CD1c-positive myeloid dendritic cell (primary cell): ENCODE data around the gene EFS.
"Not testable (repeated sequence)": the region's sequence is repeated elsewhere in the genome, so short reads cannot be mapped to it uniquely, and the experiment has no call there.

ENCODE experiments used
- DNase-seq: peaks from one replicate; pipeline ENCODE4 v3.0.0-alpha.2; 2016; ENCODE audit errors: extremely low spot score

EFS gene

DNA sequence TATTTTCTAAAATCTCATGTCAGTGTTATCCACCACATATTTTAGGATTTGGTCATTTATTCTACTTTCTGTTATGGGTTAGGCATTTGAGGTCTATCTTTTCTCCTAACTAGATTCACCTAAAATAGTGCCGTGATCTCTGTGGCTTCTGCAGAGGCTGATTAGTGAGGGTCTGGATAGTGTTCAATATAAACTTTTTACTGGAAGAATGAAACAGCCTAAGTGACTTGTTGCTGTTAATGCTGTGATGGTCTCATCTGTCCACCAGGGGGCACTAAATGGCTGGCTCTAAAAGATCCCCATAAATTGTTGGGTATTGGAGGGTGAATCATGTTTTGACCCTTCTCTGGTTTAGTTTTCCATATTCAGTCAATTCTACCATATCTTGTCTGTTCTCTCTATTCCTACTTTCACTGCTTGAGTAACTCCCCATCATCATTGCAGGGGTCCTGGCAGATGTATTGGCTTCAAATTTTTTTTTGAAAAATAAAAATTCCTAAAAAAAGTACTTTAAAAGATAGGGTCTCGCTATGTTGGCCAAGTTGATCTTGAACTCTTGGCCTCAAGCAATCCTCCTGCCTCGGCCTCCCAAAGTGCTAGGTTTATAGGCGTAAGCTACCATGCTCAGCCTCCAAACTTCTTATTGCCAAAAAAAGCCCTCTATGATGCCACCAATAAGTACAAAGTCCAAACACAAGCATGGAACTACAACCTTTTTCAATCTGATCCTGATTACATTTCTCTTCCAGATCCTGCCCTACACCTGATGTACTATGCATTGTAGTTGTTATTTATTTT lies 36.8 kb downstream of the EFS start:
- DNase-seq = peak; percentile 80

DNA sequence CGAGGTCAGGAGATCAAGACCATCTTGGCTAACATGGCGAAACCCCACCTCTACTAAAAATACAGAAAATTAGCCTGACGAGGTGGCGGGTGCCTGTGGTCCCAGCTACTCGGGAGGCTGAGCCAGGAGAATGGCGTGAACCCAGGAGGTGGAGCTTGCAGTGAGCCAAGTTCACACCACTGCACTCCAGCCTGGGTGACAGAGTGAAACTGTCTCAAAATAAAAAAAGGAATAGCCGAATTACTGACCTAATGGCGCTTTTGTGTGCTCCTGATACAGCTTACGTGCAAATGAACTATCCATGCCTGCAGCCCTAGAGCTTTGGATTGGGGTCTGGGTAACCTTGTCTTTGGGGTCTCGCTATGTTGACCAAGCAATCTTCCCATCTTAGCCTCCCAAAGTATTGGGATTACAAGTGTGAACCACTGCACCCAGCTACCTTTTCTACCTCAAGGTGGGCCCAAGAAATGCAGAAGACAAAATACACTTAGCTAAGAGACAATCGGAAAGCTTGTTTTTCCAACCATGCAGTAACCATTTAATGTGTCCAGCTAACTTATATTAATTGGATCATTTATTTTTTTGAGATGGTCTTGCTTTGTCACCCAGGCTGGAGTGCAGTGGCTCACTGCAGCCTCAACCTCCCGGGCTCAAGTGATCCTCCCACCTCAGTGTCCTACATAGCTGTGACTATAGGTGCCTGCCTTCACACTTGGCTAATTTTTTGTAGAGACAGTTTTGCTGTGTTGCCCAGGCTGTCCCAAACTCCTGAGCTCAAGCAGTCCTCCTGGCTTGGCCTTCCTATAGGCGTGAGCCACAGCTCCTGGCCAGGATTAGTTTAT lies 38.3 kb downstream of the EFS start:
- no peak for DNase-seq

DNA sequence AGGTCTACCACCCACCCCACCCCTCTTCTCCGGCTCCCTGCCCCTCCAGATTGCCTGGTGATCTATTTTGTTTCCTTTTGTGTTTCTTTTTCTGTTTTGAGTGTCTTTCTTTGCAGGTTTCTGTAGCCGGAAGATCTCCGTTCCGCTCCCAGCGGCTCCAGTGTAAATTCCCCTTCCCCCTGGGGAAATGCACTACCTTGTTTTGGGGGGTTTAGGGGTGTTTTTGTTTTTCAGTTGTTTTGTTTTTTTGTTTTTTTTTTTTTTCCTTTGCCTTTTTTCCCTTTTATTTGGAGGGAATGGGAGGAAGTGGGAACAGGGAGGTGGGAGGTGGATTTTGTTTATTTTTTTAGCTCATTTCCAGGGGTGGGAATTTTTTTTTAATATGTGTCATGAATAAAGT lies 39.2 kb downstream of the EFS start:
- not testable (repeated sequence) for DNase-seq

DNA sequence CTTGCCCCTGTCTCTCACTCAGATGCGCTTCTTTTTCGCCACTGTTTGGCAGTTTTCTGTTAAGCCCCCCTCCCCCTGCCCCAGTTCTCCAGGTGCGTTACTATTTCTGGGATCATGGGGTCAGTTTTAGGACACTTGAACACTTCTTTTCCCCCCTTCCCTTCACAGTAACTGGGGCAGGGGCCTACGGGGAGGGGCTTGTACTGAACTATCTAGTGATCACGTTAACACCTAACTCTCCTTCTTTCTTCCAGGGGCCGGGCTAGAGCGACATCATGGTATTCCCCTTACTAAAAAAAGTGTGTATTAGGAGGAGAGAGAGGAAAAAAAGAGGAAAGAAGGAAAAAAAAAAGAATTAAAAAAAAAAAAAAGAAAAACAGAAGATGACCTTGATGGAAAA lies 40.0 kb downstream of the EFS start:
- DNase-seq = no peak

DNA sequence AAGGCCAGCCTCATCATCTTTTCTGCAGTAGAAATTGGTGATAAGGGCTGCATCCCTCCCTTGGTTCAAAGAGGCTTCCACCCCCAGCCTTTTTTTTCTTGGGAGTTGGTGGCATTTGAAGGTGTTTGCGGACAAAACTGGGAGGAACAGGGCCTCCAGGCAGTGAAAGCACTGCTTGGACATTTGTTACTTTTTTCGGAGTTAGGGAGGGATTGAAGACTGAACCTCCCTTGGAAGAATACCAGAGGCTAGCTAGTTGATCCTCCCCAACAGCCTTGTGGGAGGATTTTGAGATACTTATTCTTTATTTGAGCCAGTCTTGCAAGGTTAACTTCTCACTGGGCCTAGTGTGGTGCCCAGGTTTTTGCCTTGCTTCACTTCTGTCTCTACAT lies 40.5 kb downstream of the EFS start:
- no peak for DNase-seq

DNA sequence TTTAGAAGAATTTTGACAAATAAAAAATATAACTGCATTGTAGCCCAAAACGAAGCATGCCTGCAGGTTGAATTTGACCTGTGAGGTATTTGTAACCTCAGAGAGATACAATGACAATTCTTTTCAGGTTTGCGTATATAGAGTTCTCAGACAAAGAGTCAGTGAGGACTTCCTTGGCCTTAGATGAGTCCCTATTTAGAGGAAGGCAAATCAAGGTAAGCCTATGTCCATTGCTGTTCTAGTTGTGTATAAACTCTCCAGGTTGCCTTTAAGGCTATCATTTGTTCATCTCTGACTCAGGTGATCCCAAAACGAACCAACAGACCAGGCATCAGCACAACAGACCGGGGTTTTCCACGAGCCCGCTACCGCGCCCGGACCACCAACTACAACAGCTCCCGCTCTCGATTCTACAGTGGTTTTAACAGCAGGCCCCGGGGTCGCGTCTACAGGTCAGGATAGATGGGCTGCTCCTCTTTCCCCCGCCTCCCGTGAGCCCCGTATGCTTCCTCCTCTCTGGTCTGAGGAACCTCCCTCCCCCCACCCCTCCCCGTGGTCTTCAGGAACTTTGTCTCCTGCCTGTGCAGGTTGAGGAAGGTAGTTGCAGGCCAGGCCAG lies 41.0 kb downstream of the EFS start:
- DNase-seq = no peak

DNA sequence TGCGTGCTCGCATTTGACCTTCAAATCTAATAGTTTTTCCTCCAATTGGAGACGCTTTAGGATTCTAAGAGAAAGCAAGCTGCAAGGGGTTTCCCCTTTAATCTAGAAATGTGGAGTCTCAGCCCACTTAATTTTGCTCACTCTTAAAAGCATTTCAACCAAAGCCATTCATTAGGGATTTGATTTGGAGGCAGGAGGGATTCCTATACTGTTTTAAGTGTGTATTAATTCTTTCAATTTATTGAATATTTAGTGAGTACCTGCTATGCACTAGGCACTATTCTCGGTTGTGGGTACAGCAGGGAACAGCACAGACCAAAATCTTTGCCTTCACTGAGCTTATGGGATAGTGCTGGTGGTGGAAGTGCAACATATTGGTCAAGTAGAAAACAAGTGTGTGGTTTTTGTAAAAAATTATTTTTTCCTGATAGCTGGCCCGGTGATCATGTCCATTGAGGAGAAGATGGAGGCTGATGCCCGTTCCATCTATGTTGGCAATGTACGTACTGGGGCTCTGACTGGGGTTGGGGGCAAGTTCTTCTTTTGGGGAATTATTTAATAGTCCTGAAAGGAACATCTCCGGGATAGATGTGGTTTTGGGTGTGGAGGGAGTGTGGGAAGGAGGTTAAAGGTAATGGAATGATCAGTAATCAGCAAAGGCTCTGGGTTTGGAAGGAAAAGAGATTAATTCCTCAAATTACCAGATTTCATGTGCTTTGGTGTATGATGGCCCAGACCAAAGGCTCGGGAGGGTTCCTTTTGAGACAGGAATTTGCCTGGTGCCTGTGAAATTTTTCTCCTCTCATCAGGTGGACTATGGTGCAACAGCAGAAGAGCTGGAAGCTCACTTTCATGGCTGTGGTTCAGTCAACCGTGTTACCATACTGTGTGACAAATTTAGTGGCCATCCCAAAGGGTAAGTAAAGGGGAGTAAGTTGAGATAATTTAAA lies 42.1 kb downstream of the EFS start:
- DNase-seq = no peak

DNA sequence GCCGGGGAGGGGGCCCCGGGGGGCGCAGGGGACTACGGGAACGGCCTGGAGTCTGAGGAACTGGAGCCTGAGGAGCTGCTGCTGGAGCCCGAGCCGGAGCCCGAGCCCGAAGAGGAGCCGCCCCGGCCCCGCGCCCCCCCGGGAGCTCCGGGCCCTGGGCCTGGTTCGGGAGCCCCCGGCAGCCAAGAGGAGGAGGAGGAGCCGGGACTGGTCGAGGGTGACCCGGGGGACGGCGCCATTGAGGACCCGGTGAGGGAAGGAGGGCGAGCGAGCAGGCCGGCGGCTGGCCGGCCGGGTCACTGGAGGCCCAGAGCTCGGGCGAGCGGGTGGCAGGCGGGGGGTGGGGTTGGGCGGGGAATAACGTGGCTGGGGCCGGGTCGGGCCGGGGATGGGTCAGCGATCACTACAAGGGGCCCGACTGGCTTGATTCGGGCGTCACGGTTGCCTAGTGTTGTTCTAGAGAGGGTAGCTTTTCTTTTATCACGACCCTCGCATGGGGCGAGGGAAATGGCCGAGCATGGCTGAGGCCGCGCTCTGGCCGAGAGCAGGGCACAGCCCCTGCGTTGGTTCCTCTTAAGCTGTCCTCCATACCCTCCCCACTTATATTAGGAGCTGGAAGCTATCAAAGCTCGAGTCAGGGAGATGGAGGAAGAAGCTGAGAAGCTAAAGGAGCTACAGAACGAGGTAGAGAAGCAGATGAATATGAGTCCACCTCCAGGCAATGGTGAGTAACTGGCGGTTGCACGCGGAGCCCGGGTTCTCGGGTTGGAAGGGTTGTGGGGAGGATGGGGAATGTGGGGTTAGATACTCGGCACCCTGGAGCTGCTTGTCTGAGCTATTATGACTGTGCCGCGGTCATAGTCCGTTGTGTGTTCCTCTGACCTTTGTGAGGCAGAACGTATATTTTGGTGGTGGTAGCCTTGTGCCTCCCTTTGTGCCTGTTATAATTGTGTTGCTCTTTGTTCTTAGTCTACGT lies 43.1 kb downstream of the EFS start:
- peak; percentile 48 for DNase-seq

DNA sequence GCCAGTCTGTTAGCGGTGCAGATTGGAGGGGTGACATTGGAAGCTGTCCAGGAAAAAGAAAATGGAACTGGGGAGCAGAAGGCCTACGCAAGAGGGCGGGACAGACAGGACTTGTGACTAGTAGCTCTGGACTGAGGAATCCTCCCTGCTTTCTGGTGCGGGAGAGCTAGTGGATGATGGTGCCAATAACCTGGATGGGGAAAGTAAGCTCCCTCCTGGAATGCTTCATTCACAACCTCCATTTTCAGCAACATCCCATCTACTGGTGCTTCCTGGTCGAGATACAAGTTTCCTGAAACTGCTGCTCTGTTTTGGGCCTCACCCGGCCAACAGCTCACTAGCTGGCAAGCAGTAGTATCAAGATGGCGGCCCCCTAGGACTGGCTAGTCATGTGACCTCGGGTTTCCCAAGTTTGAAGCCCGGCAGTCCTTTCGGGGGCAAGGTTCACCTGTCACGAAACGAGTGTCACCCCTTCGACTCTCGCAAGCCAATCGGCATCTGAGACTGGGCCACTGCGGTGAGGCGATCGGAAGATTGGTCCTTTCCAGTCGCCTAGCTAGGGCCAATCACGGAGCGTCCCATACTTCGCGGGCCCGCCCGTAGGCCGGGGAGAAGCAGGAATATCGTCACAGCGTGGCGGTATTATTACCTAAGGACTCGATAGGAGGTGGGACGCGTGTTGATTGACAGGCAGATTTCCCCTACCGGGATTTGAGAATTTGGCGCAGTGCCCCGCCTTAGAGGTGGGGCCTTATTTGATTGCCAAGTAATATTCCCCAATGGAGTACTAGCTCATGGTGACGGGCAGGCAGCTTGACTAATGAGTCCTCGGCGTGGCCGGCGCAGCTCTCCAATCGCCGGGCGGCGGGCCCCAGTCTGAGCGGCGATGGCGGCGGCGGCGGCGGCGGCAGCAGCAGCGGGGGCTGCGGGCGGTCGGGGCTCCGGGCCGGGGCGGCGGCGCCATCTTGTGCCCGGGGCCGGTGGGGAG lies 44.1 kb downstream of the EFS start, which contains the start of gene PABPN1:
Gene PABPN1 (plus strand): TSS at position 874 of the 988 bp plus-strand sequence. CDS start 13 bp downstream, at position 887.
- DNase-seq = peak; percentile 100

DNA sequence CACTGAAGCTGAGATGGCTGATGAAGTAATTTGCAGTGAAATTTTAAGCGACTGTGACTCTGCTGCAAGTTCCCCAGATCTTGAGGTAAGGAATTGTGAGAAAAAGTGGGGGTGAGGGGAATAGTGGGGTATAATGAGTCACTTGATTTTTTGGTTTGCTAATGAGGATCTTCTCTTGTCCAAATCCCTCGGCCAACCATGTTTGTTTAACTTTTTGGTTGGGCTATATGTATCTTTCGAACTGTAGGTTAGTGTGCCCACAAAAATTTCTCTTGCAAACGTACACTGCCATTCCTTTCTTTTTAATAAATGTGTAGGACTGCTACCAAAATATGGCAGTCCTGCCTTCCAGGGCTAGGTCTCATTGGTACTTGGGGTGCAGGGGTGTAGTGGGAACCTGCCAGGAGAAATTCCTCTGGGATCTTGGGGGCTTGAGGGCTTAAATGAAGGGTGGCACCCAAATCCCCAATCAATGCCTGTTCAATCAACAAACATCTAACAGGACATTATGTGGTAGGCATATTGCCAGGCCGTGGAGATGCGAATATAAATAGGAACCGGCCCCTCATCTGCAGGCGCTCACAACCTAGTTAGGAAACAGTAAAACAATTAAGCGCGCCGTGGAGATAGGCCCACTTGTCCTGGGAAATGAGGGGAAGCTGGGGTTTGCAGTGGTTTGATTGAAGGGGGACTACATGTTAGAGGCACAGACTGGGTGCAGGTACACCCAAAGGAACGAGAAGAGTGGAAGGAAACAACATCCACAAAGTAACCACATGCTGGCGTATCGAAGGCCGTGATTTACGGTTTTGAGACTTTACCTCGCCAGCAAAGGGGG lies 45.0 kb downstream of the EFS start:
- no peak for DNase-seq

DNA sequence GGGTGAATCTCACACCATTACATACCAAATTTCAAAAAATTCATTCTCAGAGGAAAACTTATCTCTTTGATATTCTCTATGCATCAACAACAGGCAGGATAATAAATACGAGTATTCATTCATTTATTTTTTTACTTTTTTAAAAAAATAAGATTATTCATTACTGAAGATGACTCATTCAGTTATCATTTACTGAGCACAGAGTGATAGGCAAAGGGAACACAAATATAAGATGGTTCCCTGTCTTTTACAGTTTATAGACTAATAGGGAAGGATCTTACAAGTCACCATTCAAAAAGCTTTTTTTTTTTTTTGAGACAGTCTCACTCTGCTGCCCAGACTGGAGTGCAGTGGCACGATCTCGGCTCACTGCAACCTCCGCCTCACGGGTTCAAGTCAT lies 48.7 kb downstream of the EFS start:
- DNase-seq = no peak

DNA sequence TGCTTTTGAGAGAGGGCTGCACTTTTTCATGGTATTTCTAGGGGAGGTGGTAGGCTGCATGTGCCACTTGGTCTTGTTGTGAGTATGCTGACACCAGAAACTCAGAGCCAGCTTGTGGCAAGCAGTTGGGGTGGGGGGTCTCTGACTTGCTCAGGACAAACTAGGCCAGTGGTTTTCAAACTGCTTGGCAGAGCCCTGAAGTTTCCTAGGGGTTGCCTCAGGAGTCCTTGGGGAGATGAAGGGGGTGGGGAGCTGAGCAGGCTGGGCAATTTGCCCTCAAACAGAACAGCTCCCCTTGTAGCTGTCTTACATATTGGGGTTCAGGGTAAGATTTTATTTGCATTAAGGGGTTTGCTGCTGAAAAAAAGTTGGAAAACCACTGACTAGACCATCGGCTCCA lies 54.4 kb downstream of the EFS start:
- no peak for DNase-seq

DNA sequence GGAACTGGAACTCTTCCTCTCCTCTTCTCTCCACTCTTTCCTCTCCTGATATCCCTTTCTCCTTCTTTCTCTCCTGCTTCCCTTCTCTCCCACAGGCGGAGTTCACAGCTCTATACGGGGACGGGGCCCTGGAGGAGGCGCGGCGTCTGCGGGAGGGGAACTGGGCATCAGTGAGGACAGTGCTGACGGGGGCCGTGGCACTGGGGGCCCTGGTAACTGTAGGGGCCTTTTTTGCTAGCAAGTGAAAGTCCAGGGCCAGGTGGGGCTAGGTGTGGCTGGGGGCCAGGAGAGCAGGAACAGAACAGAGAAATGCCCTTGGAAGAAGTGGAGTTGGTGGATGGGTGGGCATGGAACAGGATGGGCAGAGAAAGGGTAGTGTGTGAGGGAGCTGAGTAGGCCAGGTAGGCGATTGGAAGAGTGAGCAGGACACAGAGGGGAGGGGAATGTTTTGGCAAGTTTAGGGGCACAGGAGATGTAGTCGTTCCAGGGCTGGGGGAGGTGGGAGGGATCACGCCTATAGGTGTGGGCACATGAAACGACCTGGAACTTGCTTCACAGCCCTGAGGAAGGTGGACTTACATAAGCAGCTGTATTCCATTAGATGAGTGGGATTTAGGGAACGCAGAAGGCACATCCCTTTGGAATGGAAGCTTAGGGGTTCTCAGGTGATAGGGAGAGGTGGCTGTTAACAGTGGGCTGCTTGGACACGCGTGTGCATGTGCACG lies 56.1 kb downstream of the EFS start:
- DNase-seq = no peak

DNA sequence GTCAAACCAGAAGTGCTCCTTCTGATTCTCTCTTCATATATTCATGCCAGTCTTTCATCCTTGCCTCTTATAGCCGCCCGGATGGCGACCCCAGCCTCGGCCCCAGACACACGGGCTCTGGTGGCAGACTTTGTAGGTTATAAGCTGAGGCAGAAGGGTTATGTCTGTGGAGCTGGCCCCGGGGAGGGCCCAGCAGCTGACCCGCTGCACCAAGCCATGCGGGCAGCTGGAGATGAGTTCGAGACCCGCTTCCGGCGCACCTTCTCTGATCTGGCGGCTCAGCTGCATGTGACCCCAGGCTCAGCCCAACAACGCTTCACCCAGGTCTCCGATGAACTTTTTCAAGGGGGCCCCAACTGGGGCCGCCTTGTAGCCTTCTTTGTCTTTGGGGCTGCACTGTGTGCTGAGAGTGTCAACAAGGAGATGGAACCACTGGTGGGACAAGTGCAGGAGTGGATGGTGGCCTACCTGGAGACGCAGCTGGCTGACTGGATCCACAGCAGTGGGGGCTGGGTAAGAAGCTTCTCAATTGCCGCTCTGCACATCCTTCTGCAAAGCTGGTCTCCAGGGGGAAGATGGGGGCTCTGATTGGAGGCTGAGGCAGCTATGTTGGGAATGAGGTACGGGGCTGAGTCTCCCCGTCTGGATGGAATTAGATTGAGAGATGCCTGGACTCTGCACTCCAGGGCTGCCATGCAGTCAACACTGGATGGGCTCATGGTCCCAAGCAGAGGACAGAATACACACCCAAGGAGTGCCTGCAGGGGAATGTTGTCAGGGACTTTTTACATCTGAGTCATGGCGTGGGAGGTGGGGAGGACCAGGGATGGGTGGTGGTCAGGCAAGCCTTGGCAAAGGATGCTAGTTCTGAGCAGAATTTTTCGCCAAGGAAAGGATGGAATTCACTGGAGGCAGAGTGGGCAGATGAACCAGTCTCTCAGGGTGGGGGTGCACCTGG lies 57.0 kb downstream of the EFS start:
- DNase-seq = no peak

DNA sequence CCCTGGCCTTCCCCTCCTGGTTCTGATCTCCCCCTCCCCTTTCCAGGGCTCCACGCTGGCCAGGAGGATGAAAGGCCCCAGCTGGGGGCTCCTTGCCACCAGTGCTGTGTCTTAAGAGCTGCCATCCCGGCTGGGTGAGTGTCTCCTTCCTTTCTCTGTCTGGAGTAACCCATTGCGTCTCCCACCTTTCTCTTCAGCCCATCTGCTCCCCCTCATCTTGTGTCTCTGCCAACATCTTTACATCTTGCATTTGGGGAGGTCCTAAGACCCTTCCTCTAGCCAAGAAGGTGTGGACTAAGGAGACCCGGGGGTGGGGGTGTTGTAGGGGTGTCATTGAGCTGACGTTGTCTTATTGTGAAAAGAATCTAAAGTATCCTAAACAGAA lies 57.8 kb downstream of the EFS start:
- DNase-seq = no peak
